ENCODE results near the gene FXN.

GRCh38 chr9:69065660-69066059, 30.1 kb downstream of the FXN start:
- TF ChIP-seq CTCF (IDR thresholded peaks at IDR 0.05) (no peak), POLR2A (IDR thresholded peaks at IDR 0.05) (no peak)
